Brain microvascular endothelial cell (primary cell): ENCODE measurements around the gene HSF5.

Experiments used
- DNase-seq: peaks from one replicate; pipeline ENCODE4 v3.0.0-alpha.2; 2020
- H3K27ac ChIP-seq: fragments of 250-450 bp; sonication (Bioruptor Pico); 2 replicates; pipeline ENCODE4 v1.5.1; 2020; ENCODE audit warnings: mild to moderate bottlenecking, moderate library complexity
- H3K27me3 ChIP-seq: fragments of 250-450 bp; sonication (Bioruptor Pico); replicated peaks from 2 replicates; pipeline ENCODE4 v1.5.1; 2020; ENCODE audit warnings: mild to moderate bottlenecking
- H3K36me3 ChIP-seq: fragments of 250-450 bp; sonication (Bioruptor Pico); replicated peaks from 2 replicates; pipeline ENCODE4 v1.5.1; 2020; ENCODE audit warnings: mild to moderate bottlenecking
- H3K4me3 ChIP-seq: 2 replicates; pipeline ENCODE4 v1.5.1; 2011; ENCODE audit warnings: low read depth, mild to moderate bottlenecking, control low read depth, low read length, moderate library complexity
- CTCF ChIP-seq: IDR thresholded peaks from 2 replicates; pipeline ENCODE4 v1.5.1; 2011; ENCODE audit warnings: low read depth, mild to moderate bottlenecking, moderate library complexity, low read length, control low read depth, inconsistent platforms; ENCODE audit errors: missing control alignments
- in situ Hi-C: cut with HindIII; loops from 2 replicates; pipeline ENCODE4 v1.10.0; 2017; ENCODE audit warnings: low sequenced_read_pairs, low pct_ligation_motif_present

Gene HSF5

GRCh38 chr17:58436805-58437239 lies 51.4 kb downstream of the HSF5 start:
- TF ChIP-seq CTCF: no peak
- H3K27ac ChIP-seq: no peak overlapping the region
- in situ Hi-C loops: no loop called here
- H3K4me3 ChIP-seq: no peak overlapping the region
- no peaks in the 10 kb centered on the region for H3K36me3 ChIP-seq
- no peaks in the 10 kb centered on the region for H3K27me3 ChIP-seq
- DNase-seq: no peak

GRCh38 chr17:58436245-58436644 lies 52.0 kb downstream of the HSF5 start:
- Histone ChIP-seq H3K36me3 (no peaks in the 10 kb centered on the region), H3K27me3 (no peaks in the 10 kb centered on the region), H3K27ac (no peak overlapping the region), H3K4me3 (no peak overlapping the region)
- TF ChIP-seq CTCF: no peak
- in situ Hi-C loops: no loop called here
- no peak for DNase-seq

GRCh38 chr17:58432806-58433573 lies 55.2 kb downstream of the HSF5 start:
- H3K4me3 ChIP-seq: no peak overlapping the region
- H3K27ac ChIP-seq: no peak overlapping the region
- no peaks in the 10 kb centered on the region for H3K36me3 ChIP-seq
- DNase-seq: no peak
- TF ChIP-seq CTCF: peak; percentile 17
- in situ Hi-C loops: no loop called here
- H3K27me3 ChIP-seq: no peaks in the 10 kb centered on the region

- H3K36me3 ChIP-seq: no peaks in the 10 kb centered on the region
- no peak overlapping the region for H3K27ac ChIP-seq
- H3K27me3 ChIP-seq: no peaks in the 10 kb centered on the region
- H3K4me3 ChIP-seq: no peak overlapping the region
- no peak for TF ChIP-seq CTCF
- in situ Hi-C loops: no loop called here
- no peak for DNase-seq
Observed at GRCh38 chr17:58427807-58428206, 60.4 kb downstream of the HSF5 start.

- no peak for DNase-seq
- Histone ChIP-seq H3K27me3 (peaks cover 6% of the 10 kb centered on the region), H3K27ac (no peak overlapping the region), H3K4me3 (no peak overlapping the region), H3K36me3 (no peaks in the 10 kb centered on the region)
- no peak for TF ChIP-seq CTCF
- in situ Hi-C loops: no loop called here
Observed at GRCh38 chr17:58421711-58422110, 66.5 kb downstream of the HSF5 start.

GRCh38 chr17:58420827-58421226 lies 67.4 kb downstream of the HSF5 start:
- no peak for DNase-seq
- no peak overlapping the region for H3K27ac ChIP-seq
- no peak overlapping the region for H3K4me3 ChIP-seq
- peaks cover 7% of the 10 kb centered on the region for H3K27me3 ChIP-seq
- H3K36me3 ChIP-seq: no peaks in the 10 kb centered on the region
- in situ Hi-C loops: no loop called here
- no peak for TF ChIP-seq CTCF
